SK-N-SH (cell line): Measurements from ENCODE around the gene THSD7B. TPM values are rescaled to one million over a fixed set of nuclear protein-coding genes. Genes with fewer than 3 reads are reported as not detected.

Source experiments
- CTCF ChIA-PET: fragments of 300-600, 350-600 bp; formaldehyde crosslinking; extraction: SDS; loops from one replicate; lab custom pipeline; 2021; lab: Yijun Ruan, JAX
- POLR2A ChIA-PET: fragments of 350-600 bp; sonication (Branson Sonifier 250); formaldehyde crosslinking; extraction: SDS; loops from one replicate; lab custom pipeline; 2020; ENCODE audit warnings: antibody characterized with exemption, inconsistent platforms; lab: Yijun Ruan, JAX
- DNase-seq: peaks from one replicate; pipeline ENCODE4 v3.0.0; 2012
- H2AFZ ChIP-seq: fragments of 200-600 bp; sonication (generic); 2 replicates; pipeline ENCODE4 v1.8.1; 2016; ENCODE audit warnings: antibody characterized with exemption, mild to moderate bottlenecking, low read depth
- H3F3A ChIP-seq: fragments of 200-600 bp; sonication (generic); replicated peaks from 2 replicates; pipeline ENCODE3; 2016; ENCODE audit warnings: antibody characterized with exemption, mild to moderate bottlenecking; ENCODE audit not compliant: insufficient read depth
- H3K27ac ChIP-seq, 2 experiments: fragments of 200-500 bp in 1 of 2; fragments of 200-600 bp in 1 of 2; sonication (Bioruptor generic) in 1 of 2; sonication (generic), shearing (Covaris generic) in 1 of 2; 2 replicates each; pipeline versions ENCODE4 v1.5.1 to v1.6.1; 2014 to 2016; ENCODE audit warnings: low read depth in 2 of 2, inconsistent platforms in 1 of 2, low read length in 1 of 2, mild to moderate bottlenecking in 1 of 2, mixed read lengths in 1 of 2
- H3K27me3 ChIP-seq: fragments of 200-600 bp; sonication (generic), shearing (Covaris generic); 2 replicates; pipeline ENCODE4 v1.6.1; 2016; ENCODE audit warnings: mixed run types; ENCODE audit not compliant: insufficient read depth
- H3K36me3 ChIP-seq, 2 experiments: fragments of 200-500 bp in 1 of 2; fragments of 200-600 bp in 1 of 2; sonication (Bioruptor generic) in 1 of 2; sonication (generic) in 1 of 2; replicated peaks in 1 of 2; 2 replicates each; pipeline versions ENCODE3 to v1.5.1; 2014 to 2016; ENCODE audit warnings: low read length in 1 of 2, mild to moderate bottlenecking in 1 of 2; ENCODE audit not compliant: insufficient read depth in 2 of 2, control insufficient read depth in 1 of 2
- H3K4me1 ChIP-seq, 2 experiments: fragments of 200-500 bp in 1 of 2; fragments of 200-600 bp in 1 of 2; sonication (Bioruptor generic) in 1 of 2; sonication (generic), shearing (Covaris generic) in 1 of 2; 2 replicates each; pipeline versions ENCODE4 v1.5.1 to v1.6.1; 2014 to 2016; ENCODE audit warnings: low read depth in 1 of 2, low read length in 1 of 2, mixed run types in 1 of 2; ENCODE audit not compliant: insufficient read depth in 2 of 2, control insufficient read depth in 1 of 2
- H3K4me2 ChIP-seq: fragments of 200-600 bp; sonication (generic), shearing (Covaris generic); 2 replicates; pipeline ENCODE4 v1.6.1; 2017; ENCODE audit warnings: mixed run types
- H3K4me3 ChIP-seq, 2 experiments: fragments of 200-500 bp in 1 of 2; fragments of 200-600 bp in 1 of 2; sonication (Bioruptor generic) in 1 of 2; sonication (generic), shearing (Covaris generic) in 1 of 2; 2 replicates each; pipeline versions ENCODE4 v1.5.1 to v1.8.1; 2014 to 2016; ENCODE audit warnings: low read depth in 2 of 2, inconsistent platforms in 1 of 2, low read length in 1 of 2, mild to moderate bottlenecking in 1 of 2, mixed read lengths in 1 of 2, moderate library complexity in 1 of 2
- H3K79me2 ChIP-seq: fragments of 200-600 bp; sonication (generic); 2 replicates; pipeline ENCODE4 v1.8.1; 2017; ENCODE audit warnings: mild to moderate bottlenecking; ENCODE audit not compliant: insufficient read depth
- H3K9ac ChIP-seq: fragments of 200-600 bp; sonication (generic); 2 replicates; pipeline ENCODE4 v1.6.1; 2017; ENCODE audit warnings: mixed run types
- H3K9me2 ChIP-seq: fragments of 200-600 bp; sonication (generic); 2 replicates; pipeline ENCODE4 v1.6.1; 2017; ENCODE audit warnings: mixed run types
- H3K9me3 ChIP-seq: fragments of 200-600 bp; sonication (generic); 2 replicates; pipeline ENCODE4 v1.6.1; 2017; ENCODE audit warnings: mixed run types, mild to moderate bottlenecking, moderate library complexity
- H4K20me1 ChIP-seq: fragments of 200-600 bp; sonication (generic); 2 replicates; pipeline ENCODE4 v1.6.1; 2017; ENCODE audit warnings: mild to moderate bottlenecking, mixed run types; ENCODE audit not compliant: insufficient read depth
- ELF1 ChIP-seq: IDR thresholded peaks from 2 replicates; pipeline ENCODE4 v1.4.0; 2012
- EP300 ChIP-seq, 2 experiments: IDR thresholded peaks; 2 replicates each; pipeline versions ENCODE4 v1.4.0 to v1.6.1; 2012; ENCODE audit warnings: borderline replicate concordance in 1 of 2, low read depth in 1 of 2, low read length in 1 of 2
- FOSL2 ChIP-seq: IDR thresholded peaks from 2 replicates; pipeline ENCODE4 v1.4.0; 2012; ENCODE audit warnings: low read depth, mild to moderate bottlenecking, moderate library complexity, borderline replicate concordance
- FOXJ3 ChIP-seq: sonication (generic); formaldehyde crosslinking; IDR thresholded peaks from 2 replicates; pipeline ENCODE4 v1.5.1; 2020; ENCODE audit warnings: mild to moderate bottlenecking, missing genetic modification reagents
- GABPA ChIP-seq: IDR thresholded peaks from 2 replicates; pipeline ENCODE4 v1.4.0; 2012; ENCODE audit warnings: low read depth, mild to moderate bottlenecking
- GATA2 ChIP-seq: sonication (generic); formaldehyde crosslinking; IDR thresholded peaks from 2 replicates; pipeline ENCODE4 v1.5.0; 2020; ENCODE audit warnings: mild to moderate bottlenecking, missing genetic modification reagents
- JUND ChIP-seq: IDR thresholded peaks from 2 replicates; pipeline ENCODE4 v1.4.0; 2012
- MAX ChIP-seq: IDR thresholded peaks from 2 replicates; pipeline ENCODE4 v1.4.0; 2012; ENCODE audit warnings: low read depth
- MEF2A ChIP-seq: IDR thresholded peaks from 2 replicates; pipeline ENCODE4 v1.4.0; 2012; ENCODE audit warnings: low read depth, borderline replicate concordance
- MXI1 ChIP-seq: IDR thresholded peaks from 2 replicates; pipeline ENCODE4 v1.6.1; 2012; ENCODE audit warnings: mild to moderate bottlenecking, low read depth, low read length, improper control_type of control experiment
- RFX5 ChIP-seq: IDR thresholded peaks from 2 replicates; pipeline ENCODE4 v1.6.1; 2012; ENCODE audit warnings: mild to moderate bottlenecking, improper control_type of control experiment, low read length
- RXRA ChIP-seq: IDR thresholded peaks from 2 replicates; pipeline ENCODE4 v1.4.0; 2012; ENCODE audit warnings: low read depth, mild to moderate bottlenecking, borderline replicate concordance
- SIN3A ChIP-seq: IDR thresholded peaks from 2 replicates; pipeline ENCODE4 v1.6.1; 2012; ENCODE audit warnings: low read depth, mild to moderate bottlenecking, low read length, moderate library complexity, borderline replicate concordance
- TAF1 ChIP-seq: IDR thresholded peaks from 2 replicates; pipeline ENCODE4 v1.6.1; 2012; ENCODE audit warnings: low read depth, mild to moderate bottlenecking, low read length, moderate library complexity, borderline replicate concordance
- whole genome bisulfite sequencing: methylation state at CpG from one replicate; pipeline ENCODE4 v1.1.6; 2017; ENCODE audit warnings: low lambda C conversion rate; 5-methylcytosine and 5-hydroxymethylcytosine counted together
- polyA plus RNA-seq, 3 experiments: library from polyadenylated mRNA; depleted of rRNA; stranded (reverse); fragments of >200 nt; gene quantifications; 2 replicates each; pipeline ENCODE4 v1.2.3, GENCODE V29; 2012
- TF ChIP-seq, protein P1 (sequence below): fragments of 150-350 bp; IDR thresholded peaks from 2 replicates; pipeline ENCODE4 v1.6.1; 2016; ENCODE audit warnings: mild to moderate bottlenecking, low read depth, low read length
- TF ChIP-seq, protein P2 (sequence below): fragments of 200-600 bp; sonication (generic); IDR thresholded peaks from 2 replicates; pipeline ENCODE4 v1.6.1; 2017; ENCODE audit warnings: antibody characterized with exemption, mild to moderate bottlenecking, moderate library complexity

Gene THSD7B
- polyA plus RNA-seq, 1 of the 3 experiments (the other 2 are of a cell fraction), result not detected

DNA sequence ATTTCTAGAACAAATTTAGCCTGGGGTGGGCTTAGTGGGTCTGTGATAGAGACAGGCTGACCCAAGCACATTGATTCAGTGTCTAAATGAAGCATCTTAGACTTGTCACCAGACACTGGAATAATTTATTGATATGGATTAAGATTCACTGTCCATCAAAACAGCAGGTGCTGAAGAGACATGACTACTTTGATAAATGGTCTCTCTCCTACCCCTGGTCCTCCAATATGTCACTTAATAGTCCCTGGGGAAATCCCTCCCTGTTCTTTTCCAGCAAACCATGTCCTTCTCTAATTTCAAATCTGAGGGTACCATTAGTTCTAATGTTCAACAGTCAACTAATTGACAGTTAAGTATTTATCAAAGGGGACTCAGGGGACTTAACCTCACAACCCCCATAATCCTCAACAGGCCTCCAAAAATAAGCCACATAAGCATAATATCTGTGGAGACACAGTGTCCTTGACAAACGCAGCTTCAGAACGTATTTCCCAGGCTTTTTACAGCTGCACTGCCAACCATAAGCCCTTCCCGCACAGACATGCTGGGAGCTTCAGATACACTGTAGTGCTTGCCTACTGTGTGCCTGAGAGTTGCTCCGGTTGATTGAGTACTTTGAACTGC is 391.0 kb downstream of the THSD7B start:
- Histone ChIP-seq H4K20me1 (no peaks in the 10 kb centered on the region), H3K9me2 (no peaks in the 10 kb centered on the region), H3K4me2 (peak overlapping the region; percentile 33; the same call in 1 of the 2 replicates), H3K4me1 (no peaks in the 10 kb centered on the region), H3K4me3 (no peak overlapping the region), H3F3A (peaks cover 13% of the 10 kb centered on the region), H3K27me3 (no peaks in the 10 kb centered on the region), H3K27ac (peak overlapping the region in 1 of 2 experiments; percentile 74; a peak in 2 of 4 replicates), H3K36me3 (no peaks in the 10 kb centered on the region), H2AFZ (no peak overlapping the region), H3K9me3 (no peaks in the 10 kb centered on the region), H3K79me2 (no peaks in the 10 kb centered on the region), H3K9ac (no peak overlapping the region)
- CTCF ChIA-PET, result interaction anchor here (0.9 to 1.6 kb wide), 3 partner anchors 8 to 17 kb away, joined by 3 to 4 read pairs (median 3); no protein-coding TSS in a partner anchor
- 63% methylated on average over 4 of the region's 4 CpGs for WGBS
- POLR2A ChIA-PET, result no interaction called here
- TF ChIP-seq JUND, result no peak
- no peak for TF ChIP-seq MXI1
- TF ChIP-seq RXRA, result no peak
- TF ChIP-seq, protein P1, sequence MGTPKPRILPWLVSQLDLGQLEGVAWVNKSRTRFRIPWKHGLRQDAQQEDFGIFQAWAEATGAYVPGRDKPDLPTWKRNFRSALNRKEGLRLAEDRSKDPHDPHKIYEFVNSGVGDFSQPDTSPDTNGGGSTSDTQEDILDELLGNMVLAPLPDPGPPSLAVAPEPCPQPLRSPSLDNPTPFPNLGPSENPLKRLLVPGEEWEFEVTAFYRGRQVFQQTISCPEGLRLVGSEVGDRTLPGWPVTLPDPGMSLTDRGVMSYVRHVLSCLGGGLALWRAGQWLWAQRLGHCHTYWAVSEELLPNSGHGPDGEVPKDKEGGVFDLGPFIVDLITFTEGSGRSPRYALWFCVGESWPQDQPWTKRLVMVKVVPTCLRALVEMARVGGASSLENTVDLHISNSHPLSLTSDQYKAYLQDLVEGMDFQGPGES, result no peak
- TF ChIP-seq ELF1, result no peak
- no peak for TF ChIP-seq MEF2A
- no peak for TF ChIP-seq GABPA
- TF ChIP-seq EP300 (IDR thresholded peaks at IDR 0.05; ENCODE audit: borderline replicate concordance in 1 of 2, low read depth in 1 of 2, low read length in 1 of 2), result no peak
- no peak for TF ChIP-seq FOXJ3 (CRISPR knock-in tag)
- TF ChIP-seq FOSL2, result no peak
- no peak for DNase-seq

- H3K9ac ChIP-seq, result no peak overlapping the region
- no peak for DNase-seq
- H3K4me1 ChIP-seq, result no peaks in the 10 kb centered on the region
- peaks cover 13% of the 10 kb centered on the region for H3F3A ChIP-seq
- ChIA-PET POLR2A (no interaction called here), CTCF (interaction anchor here (1.0 to 1.6 kb wide), 3 partner anchors 9 to 14 kb away, joined by 4 to 6 read pairs (median 4); no protein-coding TSS in a partner anchor)
- no peaks in the 10 kb centered on the region for H3K36me3 ChIP-seq
- no peak for TF ChIP-seq SIN3A
- H4K20me1 ChIP-seq, result no peaks in the 10 kb centered on the region
- no peaks in the 10 kb centered on the region for H3K79me2 ChIP-seq
- H3K27me3 ChIP-seq, result no peaks in the 10 kb centered on the region
- no peaks in the 10 kb centered on the region for H3K9me2 ChIP-seq
- H3K27ac ChIP-seq, result no peak overlapping the region
- H2AFZ ChIP-seq, result no peak overlapping the region
- H3K9me3 ChIP-seq, result no peaks in the 10 kb centered on the region
- WGBS, result 42% methylated on average over 1 of the region's 1 CpG
- no peak overlapping the region for H3K4me3 ChIP-seq
- H3K4me2 ChIP-seq, result no peak overlapping the region
These were observed 392.5 kb downstream of the THSD7B start for GRCh38 chr2:137157851-137158250.

DNA sequence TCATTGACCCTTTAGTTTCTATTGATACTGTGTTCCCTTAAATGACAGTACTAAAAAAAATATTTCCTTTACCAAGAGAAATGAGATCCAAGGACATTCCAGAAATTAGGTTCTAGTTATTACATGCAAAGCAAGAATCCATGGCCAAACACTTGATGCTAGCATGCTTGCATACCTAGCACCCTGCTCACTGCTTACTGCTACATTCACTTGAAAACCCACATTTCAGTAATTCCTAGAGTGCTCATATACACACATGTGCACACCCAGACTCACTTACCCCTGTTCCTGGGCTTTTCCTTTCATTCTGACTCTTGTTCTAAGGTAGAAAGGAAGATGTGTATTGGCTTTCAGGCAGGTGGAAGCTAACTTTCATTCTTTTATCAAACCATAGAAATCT is 395.9 kb downstream of the THSD7B start:
- ChIA-PET CTCF (no interaction called here), POLR2A (no interaction called here)
- Histone ChIP-seq H3K27me3 (no peaks in the 10 kb centered on the region), H3K36me3 (no peaks in the 10 kb centered on the region), H3K9me3 (no peaks in the 10 kb centered on the region), H3K9me2 (no peaks in the 10 kb centered on the region), H3K4me2 (no peak overlapping the region), H3K4me1 (no peaks in the 10 kb centered on the region), H3K79me2 (no peaks in the 10 kb centered on the region), H3K27ac (no peak overlapping the region), H3K9ac (no peak overlapping the region), H3K4me3 (no peak overlapping the region), H4K20me1 (no peaks in the 10 kb centered on the region), H3F3A (peaks cover 1% of the 10 kb centered on the region), H2AFZ (no peak overlapping the region)
- no peak for DNase-seq
- no peak for TF ChIP-seq RFX5
- no peak for TF ChIP-seq GABPA
- no peak for TF ChIP-seq MAX
- no peak for TF ChIP-seq GATA2 (CRISPR knock-in tag)
- TF ChIP-seq, protein P2, sequence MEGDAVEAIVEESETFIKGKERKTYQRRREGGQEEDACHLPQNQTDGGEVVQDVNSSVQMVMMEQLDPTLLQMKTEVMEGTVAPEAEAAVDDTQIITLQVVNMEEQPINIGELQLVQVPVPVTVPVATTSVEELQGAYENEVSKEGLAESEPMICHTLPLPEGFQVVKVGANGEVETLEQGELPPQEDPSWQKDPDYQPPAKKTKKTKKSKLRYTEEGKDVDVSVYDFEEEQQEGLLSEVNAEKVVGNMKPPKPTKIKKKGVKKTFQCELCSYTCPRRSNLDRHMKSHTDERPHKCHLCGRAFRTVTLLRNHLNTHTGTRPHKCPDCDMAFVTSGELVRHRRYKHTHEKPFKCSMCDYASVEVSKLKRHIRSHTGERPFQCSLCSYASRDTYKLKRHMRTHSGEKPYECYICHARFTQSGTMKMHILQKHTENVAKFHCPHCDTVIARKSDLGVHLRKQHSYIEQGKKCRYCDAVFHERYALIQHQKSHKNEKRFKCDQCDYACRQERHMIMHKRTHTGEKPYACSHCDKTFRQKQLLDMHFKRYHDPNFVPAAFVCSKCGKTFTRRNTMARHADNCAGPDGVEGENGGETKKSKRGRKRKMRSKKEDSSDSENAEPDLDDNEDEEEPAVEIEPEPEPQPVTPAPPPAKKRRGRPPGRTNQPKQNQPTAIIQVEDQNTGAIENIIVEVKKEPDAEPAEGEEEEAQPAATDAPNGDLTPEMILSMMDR, result no peak
- no peak for TF ChIP-seq TAF1
